ENCODE data around the gene ZNF84. TPM values are rescaled to one million over a fixed set of nuclear protein-coding genes. Genes with fewer than 3 reads are reported as not detected.

Gene ZNF84
- total RNA-seq, 2 experiments from 2014 or later, result 21.5 to 24.1 TPM

GRCh38 chr12:133063556-133063955 lies 26.2 kb downstream of the ZNF84 start:
- peaks cover 51% of the 10 kb centered on the region for H3K36me3 Mint-ChIP-seq (ENCODE audit: low read depth)
- CTCF ChIA-PET, result no interaction called here
- DNase-seq (no peak), ATAC-seq (peak; percentile 60)
- H3K27ac Mint-ChIP-seq, result no peak overlapping the region
- intact Hi-C loops (cut with DNase I, micrococcal nuclease), result no loop called here
- no peaks in the 10 kb centered on the region for H3K4me1 Mint-ChIP-seq
- POLR2A ChIA-PET, result no interaction called here
- no peak overlapping the region for H3K4me3 Mint-ChIP-seq
- H3K27me3 Mint-ChIP-seq, result no peaks in the 10 kb centered on the region
- H3K9me3 Mint-ChIP-seq (ENCODE audit: low read depth), result peaks cover 67% of the 10 kb centered on the region

- Mint-ChIP-seq H3K36me3 (ENCODE audit: low read depth) (peaks cover 23% of the 10 kb centered on the region), H3K9me3 (ENCODE audit: low read depth) (peaks cover 46% of the 10 kb centered on the region), H3K27ac (no peak overlapping the region), H3K4me1 (no peaks in the 10 kb centered on the region), H3K4me3 (no peak overlapping the region), H3K27me3 (no peaks in the 10 kb centered on the region)
- intact Hi-C loops (cut with DNase I, micrococcal nuclease), result no loop called here
- no peak for DNase-seq
- CTCF ChIA-PET, result no interaction called here
- POLR2A ChIA-PET, result no interaction called here
- no peak for ATAC-seq
Observed at GRCh38 chr12:133073836-133074235, 36.5 kb downstream of the ZNF84 start.

GRCh38 chr12:133080026-133080367 lies 42.7 kb downstream of the ZNF84 start:
- H3K27me3 Mint-ChIP-seq, result no peaks in the 10 kb centered on the region
- DNase-seq (peak; percentile 98), ATAC-seq (peak; percentile 84)
- H3K9me3 Mint-ChIP-seq (ENCODE audit: low read depth), result peaks cover 50% of the 10 kb centered on the region
- peaks cover 13% of the 10 kb centered on the region for H3K4me1 Mint-ChIP-seq
- intact Hi-C loops (cut with DNase I, micrococcal nuclease), result loop anchor here (1.0 kb wide), 10 partner anchors 43 to 370 kb away; partner anchors contain the start of genes CHFR (in 2 of the 2), ZNF10 (in 2 of the 2), ZNF26 (in 2 of the 2) and ZNF268 (in 2 of the 2)
- ChIA-PET CTCF (interaction anchor here (1.0 to 1.2 kb wide), 3 partner anchors 102 to 124 kb away, joined by 3 to 5 read pairs (median 3); partner anchors contain the start of gene ZNF268), POLR2A (interaction anchor here (0.6 to 1.0 kb wide), 7 partner anchors 26 to 318 kb away, joined by 3 to 7 read pairs (median 6); partner anchors contain the start of genes ANKLE2, ZNF26, ZNF268 and ZNF84)
- no peak overlapping the region for H3K4me3 Mint-ChIP-seq
- H3K36me3 Mint-ChIP-seq (ENCODE audit: low read depth), result peaks cover 59% of the 10 kb centered on the region
- H3K27ac Mint-ChIP-seq, result no peak overlapping the region

GRCh38 chr12:133080368-133081158 lies 43.3 kb downstream of the ZNF84 start, which contains the start of gene ZNF140:
TSS of gene ZNF140 (plus strand) at chr12:133080923. CDS start at chr12:133081321, 398 bp downstream.
- intact Hi-C loops (cut with DNase I, micrococcal nuclease), result loop anchor here (1.0 kb wide), 10 partner anchors 43 to 370 kb away; partner anchors contain the start of genes CHFR (in 2 of the 2), ZNF10 (in 2 of the 2), ZNF26 (in 2 of the 2) and ZNF268 (in 2 of the 2)
- Mint-ChIP-seq H3K9me3 (ENCODE audit: low read depth) (peaks cover 54% of the 10 kb centered on the region), H3K36me3 (ENCODE audit: low read depth) (peaks cover 65% of the 10 kb centered on the region), H3K27ac (no peak within 1 kb of the TSS), H3K4me1 (peaks cover 13% of the 10 kb centered on the region), H3K4me3 (no peak within 1 kb of the TSS), H3K27me3 (no peaks in the 10 kb centered on the region)
- CTCF ChIA-PET, result interaction anchor here (0.7 to 1.2 kb wide), 4 partner anchors 50 to 123 kb away, joined by 3 to 5 read pairs (median 3); partner anchors contain the start of genes ZNF10, ZNF268 and ZNF891
- POLR2A ChIA-PET, result interaction anchor here (0.6 to 1.1 kb wide), 7 partner anchors 26 to 319 kb away, joined by 3 to 7 read pairs (median 5); partner anchors contain the start of genes ANKLE2, ZNF10, ZNF26 and ZNF268
- DNase-seq (peak; percentile 97), ATAC-seq (peak; percentile 64)

- ChIA-PET POLR2A (interaction anchor here (0.7 to 1.1 kb wide), 2 partner anchors 49 to 100 kb away, joined by 3 to 4 read pairs; partner anchors contain the start of genes ZNF10, ZNF268 and ZNF891), CTCF (interaction anchor here (0.7 to 1.3 kb wide), 4 partner anchors 43 to 102 kb away, joined by 3 read pairs; partner anchors contain the start of genes ZNF10, ZNF268 and ZNF891)
- Mint-ChIP-seq H3K27ac (no peak overlapping the region), H3K4me3 (no peak overlapping the region), H3K9me3 (ENCODE audit: low read depth) (peaks cover 58% of the 10 kb centered on the region), H3K36me3 (ENCODE audit: low read depth) (peaks cover 72% of the 10 kb centered on the region), H3K27me3 (no peaks in the 10 kb centered on the region), H3K4me1 (peaks cover 13% of the 10 kb centered on the region)
- DNase-seq, result peak; percentile 29
- intact Hi-C loops (cut with DNase I, micrococcal nuclease), result no loop called here
- no peak for ATAC-seq
Observed at GRCh38 chr12:133081159-133081780, 44.0 kb downstream of the ZNF84 start.

GRCh38 chr12:133083345-133083744 lies 46.0 kb downstream of the ZNF84 start:
- CTCF ChIA-PET, result no interaction called here
- Mint-ChIP-seq H3K27ac (no peak overlapping the region), H3K4me3 (no peak overlapping the region), H3K36me3 (ENCODE audit: low read depth) (peaks cover 77% of the 10 kb centered on the region), H3K4me1 (peaks cover 13% of the 10 kb centered on the region), H3K9me3 (ENCODE audit: low read depth) (peaks cover 58% of the 10 kb centered on the region), H3K27me3 (no peaks in the 10 kb centered on the region)
- intact Hi-C loops (cut with DNase I, micrococcal nuclease), result no loop called here
- ATAC-seq (no peak), DNase-seq (no peak)
- POLR2A ChIA-PET, result no interaction called here

- POLR2A ChIA-PET, result no interaction called here
Observed at GRCh38 chr12:133105620-133106019, 68.3 kb downstream of the ZNF84 start.

GRCh38 chr12:133106253-133106652 lies 68.9 kb downstream of the ZNF84 start:
- ChIA-PET POLR2A (no interaction called here), CTCF (interaction anchor here (0.6 to 1.0 kb wide), 2 partner anchors 14 to 49 kb away, joined by 3 read pairs; no protein-coding TSS in a partner anchor)
- Mint-ChIP-seq H3K27me3 (no peaks in the 10 kb centered on the region), H3K4me3 (no peak overlapping the region), H3K36me3 (ENCODE audit: low read depth) (peaks cover 94% of the 10 kb centered on the region), H3K27ac (no peak overlapping the region), H3K9me3 (ENCODE audit: low read depth) (peaks cover 62% of the 10 kb centered on the region), H3K4me1 (peaks cover 2% of the 10 kb centered on the region)
- no peak for DNase-seq
- ATAC-seq, result no peak
- intact Hi-C loops (cut with DNase I, micrococcal nuclease), result loop anchor here in 1 of 2 experiments (5.0 kb wide), 2 partner anchors 49 to 179 kb away; no protein-coding TSS in a partner anchor

More at GRCh38 chr12:133105620-133106019, 68.3 kb downstream of the ZNF84 start:
- Mint-ChIP-seq H3K27me3 (no peaks in the 10 kb centered on the region), H3K27ac (no peak overlapping the region), H3K9me3 (ENCODE audit: low read depth) (peaks cover 64% of the 10 kb centered on the region), H3K36me3 (ENCODE audit: low read depth) (peaks cover 96% of the 10 kb centered on the region), H3K4me3 (no peak overlapping the region), H3K4me1 (peaks cover 2% of the 10 kb centered on the region)
- CTCF ChIA-PET, result interaction anchor here (0.6 kb wide), 1 partner anchor 14 kb away, joined by 3 read pairs; no protein-coding TSS in a partner anchor
- intact Hi-C loops (cut with DNase I, micrococcal nuclease), result loop anchor here in 1 of 2 experiments (5.0 kb wide), 2 partner anchors 48 to 178 kb away; no protein-coding TSS in a partner anchor
- ATAC-seq (no peak), DNase-seq (no peak)

GRCh38 chr12:133107121-133107520 lies 69.8 kb downstream of the ZNF84 start:
- intact Hi-C loops (cut with DNase I, micrococcal nuclease), result loop anchor here in 1 of 2 experiments (5.0 kb wide), 2 partner anchors 50 to 180 kb away; no protein-coding TSS in a partner anchor
- H3K9me3 Mint-ChIP-seq (ENCODE audit: low read depth), result peaks cover 60% of the 10 kb centered on the region
- CTCF ChIA-PET, result no interaction called here

GRCh38 chr12:133108150-133108549 lies 70.8 kb downstream of the ZNF84 start:
- Mint-ChIP-seq H3K9me3 (ENCODE audit: low read depth) (peaks cover 58% of the 10 kb centered on the region), H3K27me3 (no peaks in the 10 kb centered on the region), H3K27ac (no peak overlapping the region), H3K36me3 (ENCODE audit: low read depth) (peaks cover 86% of the 10 kb centered on the region), H3K4me1 (peaks cover 2% of the 10 kb centered on the region), H3K4me3 (no peak overlapping the region)
- ATAC-seq (no peak), DNase-seq (no peak)
- POLR2A ChIA-PET, result no interaction called here
- intact Hi-C loops (cut with DNase I, micrococcal nuclease), result loop anchor here in 1 of 2 experiments (5.0 kb wide), 2 partner anchors 51 to 181 kb away; no protein-coding TSS in a partner anchor
- CTCF ChIA-PET, result no interaction called here

More at GRCh38 chr12:133107121-133107520, 69.8 kb downstream of the ZNF84 start:
- no peak for DNase-seq
- Mint-ChIP-seq H3K27me3 (no peaks in the 10 kb centered on the region), H3K4me1 (peaks cover 2% of the 10 kb centered on the region), H3K27ac (no peak overlapping the region), H3K4me3 (no peak overlapping the region), H3K36me3 (ENCODE audit: low read depth) (peaks cover 90% of the 10 kb centered on the region)
- POLR2A ChIA-PET, result no interaction called here
- no peak for ATAC-seq
